Fibroblast of pulmonary artery (primary cell): ENCODE measurements around the gene SMURF2.

Experiments
- DNase-seq: peaks from one replicate; pipeline ENCODE4 v3.0.0-alpha.2; 2010; ENCODE audit warnings: low read depth
- H3K4me3 ChIP-seq: replicated peaks from 2 replicates; pipeline ENCODE4 v1.5.1; 2011; ENCODE audit warnings: low read depth, mild to moderate bottlenecking, control low read depth, low read length, moderate library complexity
- TF ChIP-seq, protein P1 (sequence below): IDR thresholded peaks from 2 replicates; pipeline ENCODE4 v1.5.1; 2011; ENCODE audit warnings: mild to moderate bottlenecking, control low read depth, low read length, inconsistent platforms; ENCODE audit errors: missing control alignments

SMURF2 gene

GRCh38 chr17:64603987-64604386, 58.1 kb downstream of the SMURF2 start:
- no peak for DNase-seq
- H3K4me3 ChIP-seq, result no peak overlapping the region
- TF ChIP-seq, protein P1, sequence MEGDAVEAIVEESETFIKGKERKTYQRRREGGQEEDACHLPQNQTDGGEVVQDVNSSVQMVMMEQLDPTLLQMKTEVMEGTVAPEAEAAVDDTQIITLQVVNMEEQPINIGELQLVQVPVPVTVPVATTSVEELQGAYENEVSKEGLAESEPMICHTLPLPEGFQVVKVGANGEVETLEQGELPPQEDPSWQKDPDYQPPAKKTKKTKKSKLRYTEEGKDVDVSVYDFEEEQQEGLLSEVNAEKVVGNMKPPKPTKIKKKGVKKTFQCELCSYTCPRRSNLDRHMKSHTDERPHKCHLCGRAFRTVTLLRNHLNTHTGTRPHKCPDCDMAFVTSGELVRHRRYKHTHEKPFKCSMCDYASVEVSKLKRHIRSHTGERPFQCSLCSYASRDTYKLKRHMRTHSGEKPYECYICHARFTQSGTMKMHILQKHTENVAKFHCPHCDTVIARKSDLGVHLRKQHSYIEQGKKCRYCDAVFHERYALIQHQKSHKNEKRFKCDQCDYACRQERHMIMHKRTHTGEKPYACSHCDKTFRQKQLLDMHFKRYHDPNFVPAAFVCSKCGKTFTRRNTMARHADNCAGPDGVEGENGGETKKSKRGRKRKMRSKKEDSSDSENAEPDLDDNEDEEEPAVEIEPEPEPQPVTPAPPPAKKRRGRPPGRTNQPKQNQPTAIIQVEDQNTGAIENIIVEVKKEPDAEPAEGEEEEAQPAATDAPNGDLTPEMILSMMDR, result no peak

DNA sequence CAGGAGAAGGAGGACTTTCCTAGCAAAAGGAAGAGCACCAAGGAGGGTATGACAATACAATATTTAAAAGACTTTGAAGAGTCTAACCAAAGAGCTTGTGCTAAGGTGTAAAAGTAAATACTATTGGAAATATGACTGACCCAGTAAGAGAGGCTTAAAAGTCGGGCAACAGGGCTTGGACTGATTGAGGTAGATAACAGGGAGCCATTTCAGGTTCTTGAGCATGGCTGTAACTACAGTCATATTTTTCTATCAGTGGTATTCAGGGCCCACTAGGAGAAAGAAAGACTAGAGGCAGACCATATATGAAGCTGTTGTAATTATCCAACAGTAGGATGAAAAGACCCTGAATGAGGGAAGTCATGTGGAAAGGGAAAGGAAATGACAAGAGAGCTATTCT, 62.3 kb downstream of the SMURF2 start:
- no peak overlapping the region for H3K4me3 ChIP-seq
- DNase-seq, result no peak
- TF ChIP-seq, protein P1, result no peak

GRCh38 chr17:64599187-64599676, 62.9 kb downstream of the SMURF2 start:
- no peak for DNase-seq
- TF ChIP-seq, protein P1, result no peak
- no peak overlapping the region for H3K4me3 ChIP-seq

DNA sequence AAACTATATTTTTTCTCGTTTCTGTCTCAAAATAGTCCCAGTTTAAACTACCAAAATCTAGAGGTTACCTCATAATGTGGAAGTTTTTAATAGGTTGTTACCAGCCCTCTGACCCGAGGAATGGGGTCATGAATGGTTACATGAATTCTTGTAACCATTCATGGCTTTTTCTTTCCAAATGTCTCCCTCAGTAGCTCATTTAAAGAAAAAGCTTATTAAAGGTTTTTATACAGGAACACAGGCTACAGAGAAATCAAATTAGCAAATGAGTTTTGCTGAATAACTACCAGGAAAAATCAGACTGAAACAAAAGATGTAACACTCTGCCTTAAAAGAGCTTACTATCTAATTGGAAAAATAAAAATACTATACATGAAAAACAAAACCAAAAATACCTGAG, 63.4 kb downstream of the SMURF2 start:
- no peak for DNase-seq
- TF ChIP-seq, protein P1, result no peak
- H3K4me3 ChIP-seq, result no peak overlapping the region

DNA sequence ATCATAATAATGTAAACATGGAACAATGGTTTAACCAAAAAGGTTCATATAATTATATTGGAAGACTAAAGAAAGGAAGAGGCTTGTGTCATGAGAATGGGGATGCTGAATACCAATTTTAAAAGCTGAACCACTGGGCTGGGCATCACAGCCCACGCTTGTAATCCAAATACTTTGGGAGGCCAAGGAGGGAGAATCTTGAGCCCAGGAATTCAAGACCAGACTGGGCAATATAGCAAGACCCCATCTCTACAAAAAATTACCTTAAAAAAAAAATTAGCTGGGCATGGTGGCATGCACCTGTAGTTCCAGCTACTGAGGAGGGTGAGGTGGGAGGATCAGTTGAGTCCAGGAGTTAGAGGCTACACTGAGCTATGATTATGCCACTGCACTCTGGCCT, 65.1 kb downstream of the SMURF2 start:
- DNase-seq, result no peak
- H3K4me3 ChIP-seq, result no peak overlapping the region
- TF ChIP-seq, protein P1, result no peak

GRCh38 chr17:64596439-64596838, 65.7 kb downstream of the SMURF2 start:
- no peak overlapping the region for H3K4me3 ChIP-seq
- no peak for DNase-seq
- TF ChIP-seq, protein P1, result no peak

GRCh38 chr17:64591944-64592343, 70.2 kb downstream of the SMURF2 start:
- TF ChIP-seq, protein P1, result no peak
- DNase-seq, result no peak

More at GRCh38 chr17:64591944-64592343, 70.2 kb downstream of the SMURF2 start:
- H3K4me3 ChIP-seq, result no peak overlapping the region
